H9 (cell line): ENCODE results near the gene PRR35. TPM values are rescaled to one million over a fixed set of nuclear protein-coding genes. Genes with fewer than 3 reads are reported as not detected.

ENCODE experiments used
- DNase-seq: peaks from one replicate; pipeline ENCODE4 v3.0.0-alpha.2; 2017
- H2AFZ ChIP-seq: one replicate; pipeline ENCODE4 v1.6.1; 2013; ENCODE audit warnings: mild to moderate bottlenecking, low read length, control low read depth, moderate library complexity
- H2AK5ac ChIP-seq: 2 replicates; pipeline ENCODE4 v1.6.1; 2013; ENCODE audit warnings: low read length, control low read depth, mixed read lengths; ENCODE audit not compliant: insufficient read length
- H2BK120ac ChIP-seq: one replicate; pipeline ENCODE4 v1.6.1; 2013; ENCODE audit warnings: low read depth, mild to moderate bottlenecking, low read length, control low read depth, inconsistent platforms; ENCODE audit not compliant: poor library complexity, severe bottlenecking
- H2BK12ac ChIP-seq: 2 replicates; pipeline ENCODE4 v1.6.1; 2013; ENCODE audit warnings: low read length, control low read depth, mixed read lengths, low read depth; ENCODE audit not compliant: insufficient read length
- H2BK15ac ChIP-seq: 2 replicates; pipeline ENCODE4 v1.6.1; 2013; ENCODE audit warnings: low read depth, low read length, control low read depth
- H2BK20ac ChIP-seq: one replicate; pipeline ENCODE4 v1.6.1; 2013; ENCODE audit warnings: low read depth, mild to moderate bottlenecking, low read length, control low read depth, inconsistent platforms; ENCODE audit not compliant: poor library complexity, severe bottlenecking
- H2BK5ac ChIP-seq: 2 replicates; pipeline ENCODE4 v1.6.1; 2013; ENCODE audit warnings: low read length, control low read depth, mixed read lengths; ENCODE audit not compliant: insufficient read length
- H3K14ac ChIP-seq: 2 replicates; pipeline ENCODE4 v1.6.1; 2013; ENCODE audit warnings: low read length, control low read depth; ENCODE audit not compliant: insufficient read depth
- H3K18ac ChIP-seq: 2 replicates; pipeline ENCODE4 v1.6.1; 2013; ENCODE audit warnings: low read depth, mild to moderate bottlenecking, mixed read lengths, low read length, control low read depth; ENCODE audit not compliant: insufficient read length
- H3K23ac ChIP-seq: 2 replicates; pipeline ENCODE4 v1.6.1; 2013; ENCODE audit warnings: low read length, control low read depth, mixed read lengths, low read depth; ENCODE audit not compliant: insufficient read length
- H3K23me2 ChIP-seq: 2 replicates; pipeline ENCODE4 v1.6.1; 2013; ENCODE audit warnings: low read depth, mild to moderate bottlenecking, mixed read lengths, low read length, control low read depth; ENCODE audit not compliant: insufficient read length, poor library complexity, severe bottlenecking
- H3K27ac ChIP-seq: 2 replicates; pipeline ENCODE4 v1.5.1; 2013; ENCODE audit warnings: low read length, control low read depth, mixed read lengths, low read depth; ENCODE audit not compliant: insufficient read length
- H3K27me3 ChIP-seq: 2 replicates; pipeline ENCODE4 v1.6.1; 2013; ENCODE audit warnings: low read length, control low read depth, inconsistent platforms; ENCODE audit not compliant: insufficient read depth
- H3K4ac ChIP-seq: 2 replicates; pipeline ENCODE4 v1.6.1; 2013; ENCODE audit warnings: low read depth, mild to moderate bottlenecking, control low read depth, inconsistent platforms, low read length, moderate library complexity
- H3K4me1 ChIP-seq: 2 replicates; pipeline ENCODE4 v1.6.1; 2013; ENCODE audit warnings: low read length, control low read depth, inconsistent platforms; ENCODE audit not compliant: insufficient read depth
- H3K4me2 ChIP-seq: 2 replicates; pipeline ENCODE4 v1.6.1; 2013; ENCODE audit warnings: low read length, control low read depth, mixed read lengths; ENCODE audit not compliant: insufficient read length, insufficient read depth
- H3K56ac ChIP-seq: 2 replicates; pipeline ENCODE4 v1.6.1; 2013; ENCODE audit warnings: low read depth, mild to moderate bottlenecking, mixed read lengths, low read length, control low read depth; ENCODE audit not compliant: insufficient read length
- H3K79me1 ChIP-seq: 2 replicates; pipeline ENCODE4 v1.6.1; 2013; ENCODE audit warnings: low read depth, mild to moderate bottlenecking, moderate library complexity, low read length, control low read depth, inconsistent platforms; ENCODE audit not compliant: insufficient read depth, poor library complexity, severe bottlenecking
- H3K79me2 ChIP-seq: 2 replicates; pipeline ENCODE4 v1.6.1; 2013; ENCODE audit warnings: low read length, control low read depth, inconsistent platforms; ENCODE audit not compliant: insufficient read depth
- H3K9ac ChIP-seq: 2 replicates; pipeline ENCODE4 v1.6.1; 2013; ENCODE audit warnings: low read length, control low read depth, mixed read lengths; ENCODE audit not compliant: insufficient read length; ENCODE audit errors: extremely low read depth
- H3K9me3 ChIP-seq: one replicate; pipeline ENCODE4 v1.6.1; 2013; ENCODE audit warnings: low read depth, low read length, inconsistent platforms; ENCODE audit not compliant: control insufficient read depth
- H3T11ph ChIP-seq: one replicate; pipeline ENCODE4 v1.6.1; 2013; ENCODE audit warnings: mild to moderate bottlenecking, low read length, control low read depth, inconsistent platforms
- H4K20me1 ChIP-seq: one replicate; pipeline ENCODE4 v1.6.1; 2013; ENCODE audit not compliant: control insufficient read depth, insufficient read length, insufficient read depth
- H4K5ac ChIP-seq: 2 replicates; pipeline ENCODE4 v1.6.1; 2013; ENCODE audit warnings: low read depth, mild to moderate bottlenecking, mixed read lengths, low read length, control low read depth; ENCODE audit not compliant: insufficient read length
- H4K8ac ChIP-seq: replicated peaks from 2 replicates; pipeline ENCODE4 v1.6.1; 2013; ENCODE audit warnings: low read length, control low read depth, mixed read lengths, low read depth; ENCODE audit not compliant: insufficient read length
- H4K91ac ChIP-seq: 2 replicates; pipeline ENCODE4 v1.6.1; 2013; ENCODE audit warnings: low read depth, mild to moderate bottlenecking, moderate library complexity, mixed read lengths, low read length, control low read depth; ENCODE audit not compliant: insufficient read length
- H3K27ac Mint-ChIP-seq, 3 experiments: 2 replicates in 2 of 3; 3 replicates in 1 of 3; pipeline ENCODE4 v1.8.0; 2020 to 2021; ENCODE audit warnings: mixed read lengths in 3 of 3, mild to moderate bottlenecking in 1 of 3, moderate library complexity in 1 of 3
- H3K27me3 Mint-ChIP-seq: 2 replicates; pipeline ENCODE4 v1.8.0; 2021; ENCODE audit warnings: low read depth, mild to moderate bottlenecking, moderate library complexity, mixed read lengths
- H3K36me3 Mint-ChIP-seq, 3 experiments: 2 replicates in 2 of 3; 3 replicates in 1 of 3; pipeline ENCODE4 v1.8.0; 2020 to 2021; ENCODE audit warnings: low read depth in 3 of 3, mixed read lengths in 3 of 3; ENCODE audit not compliant: insufficient read depth in 1 of 3
- H3K4me1 Mint-ChIP-seq, 2 experiments: 2 replicates each; pipeline ENCODE4 v1.8.0; 2020; ENCODE audit warnings: mixed read lengths in 2 of 2
- H3K4me3 Mint-ChIP-seq, 2 experiments: 2 replicates in 1 of 2; 3 replicates in 1 of 2; pipeline ENCODE4 v1.8.0; 2020 to 2021; ENCODE audit warnings: mild to moderate bottlenecking in 2 of 2, mixed read lengths in 2 of 2, moderate library complexity in 1 of 2
- H3K9me3 Mint-ChIP-seq, 2 experiments: 2 replicates in 1 of 2; 3 replicates in 1 of 2; pipeline ENCODE4 v1.8.0; 2020; ENCODE audit warnings: mild to moderate bottlenecking in 2 of 2, mixed read lengths in 2 of 2, moderate library complexity in 1 of 2
- CTCF ChIP-seq: fragments of 200-600 bp; sonication (generic); conservative IDR thresholded peaks from 3 replicates; pipeline ENCODE4 v1.8.0; 2021; ENCODE audit warnings: antibody characterized with exemption, mild to moderate bottlenecking
- WGBS: extraction: QIAGEN DNeasy Blood & Tissue Kit; methylation state at CpG from one replicate; pipeline ENCODE4 v1.1.7; 2013; ENCODE audit warnings: missing lambda C conversion rate, low lambda C conversion rate, mixed read lengths; ENCODE audit not compliant: insufficient read length; ENCODE audit errors: extremely low coverage; 5-methylcytosine and 5-hydroxymethylcytosine counted together
- total RNA-seq: library from RNA; stranded (reverse); gene quantifications from 2 replicates; pipeline ENCODE4 v1.2.1, GENCODE V29; 2021

The PRR35 gene
- total RNA-seq, 1 experiment from 2014 or later = 0.33 TPM

DNA sequence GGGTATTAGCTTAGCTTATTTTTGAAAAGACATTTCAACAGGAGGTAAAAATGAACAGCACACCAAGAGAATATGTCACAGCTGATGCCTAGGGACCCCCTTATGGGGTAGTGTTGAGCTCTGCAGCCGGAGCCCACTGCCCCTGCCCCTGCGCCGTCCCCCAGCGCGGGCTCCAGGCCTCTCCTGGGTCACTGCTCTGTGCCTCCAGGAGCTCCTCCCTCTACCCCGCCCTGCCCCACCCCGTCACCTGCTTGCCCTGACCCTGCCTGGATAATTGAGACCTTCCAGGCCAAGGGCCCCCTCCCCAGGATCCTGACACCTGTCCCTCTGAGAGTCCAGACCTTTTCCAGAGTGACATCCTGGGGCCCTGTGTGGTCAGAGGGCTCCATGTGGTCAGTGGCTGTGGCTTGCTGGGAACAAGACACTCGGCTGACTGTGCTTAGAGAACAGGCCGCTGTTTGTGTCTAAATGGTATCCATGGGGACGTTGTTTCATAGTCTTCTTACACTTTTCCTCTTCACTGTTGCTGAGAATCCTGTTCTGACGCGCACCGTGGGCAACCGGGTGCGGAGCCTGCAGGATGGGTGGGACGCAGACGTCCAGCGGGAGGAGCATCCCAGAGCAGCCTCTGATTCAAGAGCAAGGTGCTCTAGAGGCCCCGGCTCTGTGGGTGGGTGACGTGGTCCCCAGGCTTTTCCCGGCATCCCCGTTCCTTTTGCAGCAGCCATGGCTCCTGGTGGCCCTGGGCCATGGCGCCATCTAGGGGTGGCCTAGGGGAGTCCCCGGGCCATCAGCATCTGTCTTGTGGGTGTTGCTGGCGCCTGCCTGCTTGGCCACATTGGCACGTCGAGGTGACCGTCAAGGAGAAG is 50.6 kb downstream of the PRR35 start:
- no peak overlapping the region for H3K56ac ChIP-seq
- no peak overlapping the region for H3K4me2 ChIP-seq
- H4K91ac ChIP-seq = no peak overlapping the region
- no peak overlapping the region for H4K8ac ChIP-seq
- no peak overlapping the region for H2BK120ac ChIP-seq
- no peak overlapping the region for H3K23ac ChIP-seq
- no peak overlapping the region for H2BK20ac ChIP-seq
- H3K18ac ChIP-seq = peak overlapping the region; percentile 24
- H2BK15ac ChIP-seq = no peak overlapping the region
- Mint-ChIP-seq H3K4me3 (peak overlapping the region in 1 of 2 experiments; percentile 53; a peak in 1 of 5 replicates), H3K27ac (peak overlapping the region in 2 of 3 experiments; percentile 69 to 89; a peak in 2 of 7 replicates), H3K27me3 (no peaks in the 10 kb centered on the region), H3K36me3 (peaks cover 7 to 16% (median 11%) of the 10 kb centered on the region in 3 experiments; a peak in 6 of 7 replicates), H3K9me3 (peaks cover 3% of the 10 kb centered on the region in 2 experiments; a peak in 1 of 5 replicates), H3K4me1 (peaks cover 11 to 13% of the 10 kb centered on the region in 2 experiments)
- H3K23me2 ChIP-seq = no peaks in the 10 kb centered on the region
- H2AK5ac ChIP-seq = no peak overlapping the region
- H4K20me1 ChIP-seq = no peaks in the 10 kb centered on the region
- no peak overlapping the region for H3K4ac ChIP-seq
- no peaks in the 10 kb centered on the region for H3K79me2 ChIP-seq
- H3K4me1 ChIP-seq = no peaks in the 10 kb centered on the region
- no peak overlapping the region for H4K5ac ChIP-seq
- H3K27me3 ChIP-seq = no peaks in the 10 kb centered on the region
- peaks cover 2% of the 10 kb centered on the region for H3K79me1 ChIP-seq
- peak; percentile 86 for DNase-seq
- no peak overlapping the region for H3K14ac ChIP-seq
- H2AFZ ChIP-seq = no peak overlapping the region
- H3K27ac ChIP-seq = no peak overlapping the region
- TF ChIP-seq CTCF = peak; percentile 94
- H2BK5ac ChIP-seq = no peak overlapping the region
- H3K9me3 ChIP-seq = no peaks in the 10 kb centered on the region
- WGBS = no CpG with 5 or more reads among the region's 28 CpGs
- H3T11ph ChIP-seq = no peak overlapping the region
- no peak overlapping the region for H2BK12ac ChIP-seq
- no peak overlapping the region for H3K9ac ChIP-seq
